ENCODE results near the gene GTF3A. TPM values are rescaled to one million over a fixed set of nuclear protein-coding genes. Genes with fewer than 3 reads are reported as not detected.

GTF3A gene
- total and polyA plus RNA-seq, 2 experiments from 2014 or later: 109 to 190 TPM

DNA sequence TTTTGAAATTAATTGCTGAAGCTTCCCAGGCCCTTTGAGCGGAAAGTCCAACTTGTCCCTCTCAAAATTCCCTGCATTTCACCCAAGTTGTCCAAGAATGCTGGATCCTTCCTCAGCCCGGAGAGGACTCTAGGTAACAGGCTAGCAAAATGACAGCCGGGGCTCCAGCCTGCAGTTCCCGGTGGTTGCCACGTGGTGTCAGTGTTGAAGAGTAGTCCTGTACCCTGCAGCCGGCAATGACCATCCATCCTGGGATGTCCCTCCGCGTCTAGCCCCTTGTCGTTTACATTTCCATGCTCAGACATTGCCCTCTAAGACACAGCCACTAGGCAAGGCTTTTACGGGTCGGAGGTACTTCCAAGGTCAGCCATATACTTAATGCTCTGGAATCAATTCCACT lies 57.3 kb downstream of the GTF3A start:
- no peaks in the 10 kb centered on the region for H3K27me3 ChIP-seq (ENCODE audit: insufficient read depth)
- no peak overlapping the region for H3K4me3 ChIP-seq
- no peaks in the 10 kb centered on the region for H4K20me1 ChIP-seq (replicated peaks; ENCODE audit: insufficient read depth)
- Mint-ChIP-seq H3K27ac (no peak overlapping the region), H3K36me3 (ENCODE audit: low read depth) (no peaks in the 10 kb centered on the region), H3K9me3 (no peaks in the 10 kb centered on the region), H3K4me1 (peaks cover 10% of the 10 kb centered on the region; the same call in 2 of the 3 replicates), H3K27me3 (ENCODE audit: insufficient read depth, low read depth, poor library complexity) (peaks cover 13% of the 10 kb centered on the region), H3K4me3 (no peak overlapping the region)
- no peak overlapping the region for H3K4me2 ChIP-seq
- no peaks in the 10 kb centered on the region for H3K4me1 ChIP-seq (ENCODE audit: insufficient read depth)
- no peaks in the 10 kb centered on the region for H3K36me3 ChIP-seq (ENCODE audit: insufficient read depth)
- no peak overlapping the region for H3K27ac ChIP-seq (ENCODE audit: low read depth)
- H3K9me2 ChIP-seq (ENCODE audit: insufficient read depth): no peaks in the 10 kb centered on the region
- no peaks in the 10 kb centered on the region for H3F3A ChIP-seq (replicated peaks; ENCODE audit: low read depth)
- no peak for TF ChIP-seq JUNB (IDR thresholded peaks at IDR 0.05; ENCODE audit: unreplicated experiment)
- TF ChIP-seq, protein P1, sequence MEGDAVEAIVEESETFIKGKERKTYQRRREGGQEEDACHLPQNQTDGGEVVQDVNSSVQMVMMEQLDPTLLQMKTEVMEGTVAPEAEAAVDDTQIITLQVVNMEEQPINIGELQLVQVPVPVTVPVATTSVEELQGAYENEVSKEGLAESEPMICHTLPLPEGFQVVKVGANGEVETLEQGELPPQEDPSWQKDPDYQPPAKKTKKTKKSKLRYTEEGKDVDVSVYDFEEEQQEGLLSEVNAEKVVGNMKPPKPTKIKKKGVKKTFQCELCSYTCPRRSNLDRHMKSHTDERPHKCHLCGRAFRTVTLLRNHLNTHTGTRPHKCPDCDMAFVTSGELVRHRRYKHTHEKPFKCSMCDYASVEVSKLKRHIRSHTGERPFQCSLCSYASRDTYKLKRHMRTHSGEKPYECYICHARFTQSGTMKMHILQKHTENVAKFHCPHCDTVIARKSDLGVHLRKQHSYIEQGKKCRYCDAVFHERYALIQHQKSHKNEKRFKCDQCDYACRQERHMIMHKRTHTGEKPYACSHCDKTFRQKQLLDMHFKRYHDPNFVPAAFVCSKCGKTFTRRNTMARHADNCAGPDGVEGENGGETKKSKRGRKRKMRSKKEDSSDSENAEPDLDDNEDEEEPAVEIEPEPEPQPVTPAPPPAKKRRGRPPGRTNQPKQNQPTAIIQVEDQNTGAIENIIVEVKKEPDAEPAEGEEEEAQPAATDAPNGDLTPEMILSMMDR (conservative IDR thresholded peaks at IDR 0.05; ENCODE audit: low read depth in 2 of 2): peak; percentile 84 to 90
- TF ChIP-seq, protein P2, sequence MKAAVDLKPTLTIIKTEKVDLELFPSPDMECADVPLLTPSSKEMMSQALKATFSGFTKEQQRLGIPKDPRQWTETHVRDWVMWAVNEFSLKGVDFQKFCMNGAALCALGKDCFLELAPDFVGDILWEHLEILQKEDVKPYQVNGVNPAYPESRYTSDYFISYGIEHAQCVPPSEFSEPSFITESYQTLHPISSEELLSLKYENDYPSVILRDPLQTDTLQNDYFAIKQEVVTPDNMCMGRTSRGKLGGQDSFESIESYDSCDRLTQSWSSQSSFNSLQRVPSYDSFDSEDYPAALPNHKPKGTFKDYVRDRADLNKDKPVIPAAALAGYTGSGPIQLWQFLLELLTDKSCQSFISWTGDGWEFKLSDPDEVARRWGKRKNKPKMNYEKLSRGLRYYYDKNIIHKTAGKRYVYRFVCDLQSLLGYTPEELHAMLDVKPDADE (IDR thresholded peaks at IDR 0.05): no peak
- no peak for TF ChIP-seq ZNF114 (CRISPR knock-in tag; IDR thresholded peaks at IDR 0.05)
- TF ChIP-seq EZH2 (IDR thresholded peaks at IDR 0.05; ENCODE audit: low read depth, unreplicated experiment): no peak
- TF ChIP-seq CREB1 (CRISPR knock-in tag; IDR thresholded peaks at IDR 0.05; ENCODE audit: low read depth): 0 out of 2 replicates have a peak, but pooled peaks have one; percentile 13
- H3K79me2 ChIP-seq (replicated peaks; ENCODE audit: insufficient read depth): no peaks in the 10 kb centered on the region
- peak; percentile 90 for DNase-seq (ENCODE audit: low spot score)
- ATAC-seq: peak; percentile 95
- peak overlapping the region; percentile 90; the same call in 1 of the 2 replicates for H2AFZ ChIP-seq

DNA sequence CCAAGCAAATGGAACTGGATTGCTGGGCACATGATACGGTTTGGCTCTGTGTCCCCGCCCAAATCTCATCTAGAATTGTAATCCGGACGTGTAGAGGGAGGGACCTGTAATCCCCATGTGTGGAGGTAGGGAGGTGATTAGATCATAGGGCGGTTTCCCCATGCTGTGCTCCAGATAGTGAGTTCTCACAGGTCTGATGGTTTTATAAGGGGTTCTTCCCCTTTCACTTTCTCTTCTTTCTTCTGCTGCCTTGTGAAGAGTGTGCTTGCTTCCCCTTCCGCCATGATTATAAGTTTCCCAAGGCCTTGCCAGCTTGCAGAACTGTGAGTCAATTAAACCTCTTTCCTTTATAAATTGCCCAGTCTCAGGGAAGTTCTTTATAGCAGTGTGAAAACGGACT lies 58.6 kb downstream of the GTF3A start:
- Histone ChIP-seq H3K79me2 (replicated peaks; ENCODE audit: insufficient read depth) (no peaks in the 10 kb centered on the region), H3K4me3 (no peak overlapping the region), H3K27me3 (ENCODE audit: insufficient read depth) (no peaks in the 10 kb centered on the region), H3K27ac (ENCODE audit: low read depth) (no peak overlapping the region), H3K9me2 (ENCODE audit: insufficient read depth) (no peaks in the 10 kb centered on the region), H3F3A (replicated peaks; ENCODE audit: low read depth) (no peaks in the 10 kb centered on the region), H2AFZ (no peak overlapping the region), H3K4me2 (no peak overlapping the region), H4K20me1 (replicated peaks; ENCODE audit: insufficient read depth) (no peaks in the 10 kb centered on the region), H3K4me1 (ENCODE audit: insufficient read depth) (no peaks in the 10 kb centered on the region), H3K36me3 (ENCODE audit: insufficient read depth) (no peaks in the 10 kb centered on the region)
- Mint-ChIP-seq H3K9me3 (no peaks in the 10 kb centered on the region), H3K4me1 (no peaks in the 10 kb centered on the region), H3K36me3 (ENCODE audit: low read depth) (no peaks in the 10 kb centered on the region), H3K27me3 (ENCODE audit: insufficient read depth, low read depth, poor library complexity) (peaks cover 8% of the 10 kb centered on the region), H3K27ac (no peak overlapping the region), H3K4me3 (no peak overlapping the region)
- DNase-seq (ENCODE audit: low spot score) (no peak), ATAC-seq (no peak)
- TF ChIP-seq NANOG (IDR thresholded peaks at IDR 0.05; ENCODE audit: borderline replicate concordance) (no peak), STAT1 (IDR thresholded peaks at IDR 0.05; ENCODE audit: unreplicated experiment) (no peak), CREB1 (CRISPR knock-in tag; IDR thresholded peaks at IDR 0.05; ENCODE audit: low read depth) (no peak), ZNF331 (CRISPR knock-in tag; IDR thresholded peaks at IDR 0.05; ENCODE audit: low read depth) (no peak), EZH2phosphoT487 (IDR thresholded peaks at IDR 0.05; ENCODE audit: unreplicated experiment) (no peak), POLR2AphosphoS5 (IDR thresholded peaks at IDR 0.05; ENCODE audit: low read depth) (no peak)
- TF ChIP-seq, protein P1 (conservative IDR thresholded peaks at IDR 0.05; ENCODE audit: low read depth in 2 of 2): no peak
- TF ChIP-seq, protein P2 (IDR thresholded peaks at IDR 0.05): no peak

Measured in GM23338 (cell line).